Sciatic nerve (tissue), 2 donors: ENCODE measurements around the gene B3GALT2. TPM values are rescaled to one million over a fixed set of nuclear protein-coding genes. Genes with fewer than 3 reads are reported as not detected.
A peak's percentile ranks its signal among the peaks of the same experiment; 100 is the strongest.
"Not testable (repeated sequence)": the region's sequence is repeated elsewhere in the genome, so short reads cannot be mapped to it uniquely, and the experiment has no call there.

Experiments used
- ATAC-seq: fragments of 200-7000 bp; cut with Tn5 transposase; one replicate; pipeline ENCODE4 v1.9.1; 2020; ENCODE audit warnings: mild to moderate bottlenecking, moderate library complexity
- DNase-seq: peaks from one replicate; pipeline ENCODE4 v3.0.0-alpha.2; 2020; ENCODE audit warnings: low spot score
- intact Hi-C: fragments of 100-400 bp; cut with DNase I; formaldehyde crosslinking; loops from one replicate; pipeline ENCODE4 v1.14.2; 2022
- total RNA-seq: library from RNA; stranded (reverse); fragmentation: NEBNext Ultra II Directional; extraction: Animal tissue kit (Norgen Biotek cat#: 25700); gene quantifications from one replicate; pipeline ENCODE4 v1.2.1, GENCODE V29; 2021
- donor health status: DM: no; HTN: no; CAD: no.
- donor health status: DM: no; HTN: no; CAD: no.

Gene B3GALT2, protein sequence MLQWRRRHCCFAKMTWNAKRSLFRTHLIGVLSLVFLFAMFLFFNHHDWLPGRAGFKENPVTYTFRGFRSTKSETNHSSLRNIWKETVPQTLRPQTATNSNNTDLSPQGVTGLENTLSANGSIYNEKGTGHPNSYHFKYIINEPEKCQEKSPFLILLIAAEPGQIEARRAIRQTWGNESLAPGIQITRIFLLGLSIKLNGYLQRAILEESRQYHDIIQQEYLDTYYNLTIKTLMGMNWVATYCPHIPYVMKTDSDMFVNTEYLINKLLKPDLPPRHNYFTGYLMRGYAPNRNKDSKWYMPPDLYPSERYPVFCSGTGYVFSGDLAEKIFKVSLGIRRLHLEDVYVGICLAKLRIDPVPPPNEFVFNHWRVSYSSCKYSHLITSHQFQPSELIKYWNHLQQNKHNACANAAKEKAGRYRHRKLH
- 10.2 TPM for total RNA-seq

DNA sequence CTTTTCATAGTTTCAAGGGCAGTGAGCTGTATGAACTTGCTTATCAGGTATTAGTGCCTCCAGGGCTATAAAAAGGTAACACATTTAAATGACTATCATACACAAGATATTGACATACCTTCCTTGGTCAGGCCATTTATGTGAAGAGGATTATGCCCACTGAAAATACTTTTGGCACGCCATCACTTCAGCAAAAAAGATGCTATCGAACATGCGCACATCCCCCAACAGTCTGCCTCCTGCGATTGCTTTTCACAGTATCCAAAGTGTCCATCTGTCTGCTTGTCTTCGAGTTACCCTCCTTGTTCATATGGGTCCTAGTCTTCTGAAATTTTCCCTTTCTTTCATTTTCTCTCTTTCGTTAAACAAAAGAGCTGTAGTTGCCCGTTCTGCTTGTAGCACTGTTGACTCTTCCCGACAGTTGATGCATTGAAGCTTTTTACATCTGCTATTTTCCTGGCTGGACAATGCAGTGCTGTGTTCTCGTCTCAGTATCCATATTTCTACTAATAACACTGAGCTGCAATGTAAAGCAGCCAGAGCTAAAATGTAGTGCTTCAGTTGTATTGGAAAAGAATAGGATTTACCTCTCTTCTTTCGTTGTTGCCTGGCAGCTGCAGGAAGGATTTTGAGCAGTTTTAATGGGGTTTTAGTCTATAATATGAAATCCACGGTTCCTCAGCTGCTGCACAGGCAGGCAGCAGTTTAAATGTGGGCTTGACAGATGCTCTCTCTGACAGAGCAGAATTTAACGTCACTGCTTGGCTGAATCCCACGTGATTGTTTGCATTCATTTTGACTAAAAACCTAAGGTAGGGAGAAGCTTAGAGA, at the start of gene B3GALT2:
Gene B3GALT2, minus strand, starts transcription at position 713 of the 831 bp plus-strand sequence. CDS start 5,051 bp downstream, outside the sequence.
- ATAC-seq, result peak; percentile 82
- no peak for DNase-seq
- intact Hi-C loops, result no loop called here

DNA sequence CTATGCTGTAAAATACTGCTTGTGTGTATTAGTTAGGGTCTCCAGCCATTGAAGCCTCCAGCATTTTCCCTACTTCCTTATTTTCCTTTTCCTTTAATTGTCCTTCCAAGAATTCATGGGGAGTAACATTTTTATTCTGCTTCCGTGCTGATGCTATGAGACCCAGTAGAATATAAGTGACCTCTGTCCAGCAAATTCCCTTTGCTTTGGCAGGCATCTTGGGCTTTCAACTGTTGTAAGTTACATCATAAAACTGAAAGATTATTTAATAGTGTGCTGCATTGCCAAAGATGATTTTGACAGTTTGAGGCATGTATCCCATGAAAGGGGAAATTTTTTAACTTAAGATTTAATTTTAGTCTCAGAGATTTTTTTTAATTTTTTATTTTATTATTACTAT, 48.1 kb upstream of the B3GALT2 start:
- intact Hi-C loops, result no loop called here
- ATAC-seq (no peak), DNase-seq (no peak)

DNA sequence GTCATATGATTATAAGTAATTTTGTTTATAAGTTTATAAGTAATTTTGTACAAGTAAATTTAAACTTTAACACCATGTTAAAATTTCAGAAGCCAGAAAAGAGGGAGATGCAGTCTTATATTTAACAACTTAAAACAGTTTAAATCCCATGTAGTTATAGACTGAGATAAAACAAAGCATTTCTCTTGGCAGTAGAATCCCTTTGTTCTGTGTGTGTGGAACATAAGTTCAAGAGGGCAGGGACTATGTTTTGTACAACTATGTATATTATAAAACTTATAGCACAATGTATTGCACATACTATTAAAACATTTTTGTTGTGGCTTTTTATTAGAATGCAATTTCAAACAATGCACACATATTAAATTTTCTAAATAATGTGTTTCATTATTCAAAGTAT, 44.7 kb upstream of the B3GALT2 start:
- DNase-seq, ATAC-seq, intact Hi-C loops: not testable (repeated sequence)

DNA sequence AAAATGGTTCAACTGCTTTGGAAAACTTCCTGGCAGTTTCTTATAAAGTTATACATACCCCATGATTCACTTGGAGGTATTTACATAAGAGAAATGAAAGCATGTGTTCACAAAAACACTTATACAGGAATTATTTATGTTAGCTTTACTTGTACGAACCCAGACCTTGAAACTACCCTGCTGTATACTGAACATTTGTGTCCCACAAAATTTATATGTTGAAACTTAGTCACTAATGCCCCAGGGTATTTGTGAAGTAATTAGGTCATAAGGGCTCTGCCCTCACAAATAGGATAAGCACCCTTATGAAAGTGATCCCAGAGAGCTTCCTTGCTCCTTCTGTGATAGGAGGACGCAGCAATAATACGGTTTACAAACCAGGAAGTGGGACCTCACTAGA, 42.7 kb upstream of the B3GALT2 start:
- ATAC-seq (no peak), DNase-seq (no peak)
- intact Hi-C loops, result no loop called here

DNA sequence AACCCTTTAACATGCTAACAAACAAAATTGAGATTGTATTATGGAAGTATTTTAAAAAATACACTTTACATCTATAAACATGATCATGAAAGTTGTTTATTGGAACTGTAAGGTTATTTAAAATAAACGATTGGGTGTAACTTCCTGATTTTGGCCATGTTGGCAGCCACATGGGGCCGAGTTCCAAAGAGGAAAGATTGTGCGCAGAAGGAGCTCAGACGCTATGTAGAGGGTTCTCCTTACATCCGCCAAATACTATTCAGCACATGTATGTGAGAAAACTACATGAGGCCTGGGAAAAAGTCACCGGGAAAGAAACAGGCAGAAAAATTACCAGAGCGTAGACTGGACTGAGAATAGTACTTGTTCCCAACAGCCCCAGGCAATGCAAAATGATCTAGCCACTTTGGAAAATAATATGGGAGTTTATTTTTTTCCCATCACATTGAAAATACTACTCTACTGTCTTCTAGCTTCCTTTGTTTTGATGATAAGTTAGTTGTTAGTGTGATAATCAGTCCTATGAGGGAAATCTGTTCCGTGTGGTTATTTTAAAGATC, 35.7 kb upstream of the B3GALT2 start:
- intact Hi-C loops, result no loop called here
- ATAC-seq (no peak), DNase-seq (no peak)

DNA sequence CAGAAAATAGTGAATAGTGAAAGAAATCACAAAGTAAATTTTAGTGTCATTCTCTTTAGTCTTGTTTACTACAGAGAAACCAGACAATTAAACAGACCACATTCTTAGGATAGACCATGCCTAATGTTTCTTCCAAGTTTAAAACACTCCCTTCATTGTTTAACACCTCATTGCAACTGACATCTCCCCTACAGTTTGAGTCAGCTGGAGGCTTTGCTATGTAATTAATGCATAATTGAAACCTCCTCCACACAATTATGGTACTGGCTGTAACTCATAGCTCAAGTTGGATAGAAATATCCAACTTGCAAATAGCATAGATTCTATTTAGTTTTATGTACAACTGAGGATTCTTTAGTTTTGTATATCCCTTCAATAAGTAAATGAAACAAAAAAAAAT, 35.2 kb upstream of the B3GALT2 start:
- intact Hi-C loops, result no loop called here
- ATAC-seq, result no peak
- no peak for DNase-seq

DNA sequence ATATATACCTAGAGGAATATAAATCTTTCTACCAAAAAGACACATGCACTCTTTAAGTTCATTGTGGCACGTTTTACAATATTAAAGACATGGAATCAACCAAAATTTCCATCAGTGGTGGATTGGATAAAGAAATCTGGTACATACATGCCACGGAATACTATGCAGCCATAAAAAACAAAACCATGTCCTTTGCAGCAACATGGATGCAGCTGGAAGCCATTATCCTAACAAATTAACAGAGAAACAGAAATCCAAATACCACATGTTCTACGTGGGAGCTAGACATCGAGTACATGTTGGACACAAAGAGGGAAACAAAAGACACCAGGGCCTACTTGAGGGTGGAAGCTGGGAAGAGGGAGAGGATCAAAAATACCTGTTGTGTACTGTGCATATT, 33.0 kb upstream of the B3GALT2 start:
- intact Hi-C loops, result no loop called here
- DNase-seq (no peak), ATAC-seq (no peak)

DNA sequence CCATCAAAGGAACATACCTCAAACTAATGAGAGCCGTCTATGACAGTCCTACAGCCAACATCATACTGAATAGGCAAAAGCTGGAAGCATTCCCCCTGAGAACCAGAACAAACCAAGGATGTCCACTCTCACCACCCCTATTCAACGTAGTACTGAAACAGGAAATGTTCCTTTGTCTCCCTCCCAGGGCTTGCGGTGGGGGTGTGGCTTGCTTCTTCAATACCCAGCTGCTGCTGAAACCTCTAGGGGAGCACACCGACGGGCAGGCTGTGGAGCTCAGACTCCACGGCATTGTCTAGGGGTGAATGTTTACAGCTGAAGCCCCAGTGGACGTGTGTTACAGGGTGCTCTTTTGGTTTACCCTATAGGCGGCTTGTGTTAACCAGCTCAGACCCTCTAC, 30.5 kb upstream of the B3GALT2 start:
- no peak for DNase-seq
- no peak for ATAC-seq
- intact Hi-C loops, result no loop called here

DNA sequence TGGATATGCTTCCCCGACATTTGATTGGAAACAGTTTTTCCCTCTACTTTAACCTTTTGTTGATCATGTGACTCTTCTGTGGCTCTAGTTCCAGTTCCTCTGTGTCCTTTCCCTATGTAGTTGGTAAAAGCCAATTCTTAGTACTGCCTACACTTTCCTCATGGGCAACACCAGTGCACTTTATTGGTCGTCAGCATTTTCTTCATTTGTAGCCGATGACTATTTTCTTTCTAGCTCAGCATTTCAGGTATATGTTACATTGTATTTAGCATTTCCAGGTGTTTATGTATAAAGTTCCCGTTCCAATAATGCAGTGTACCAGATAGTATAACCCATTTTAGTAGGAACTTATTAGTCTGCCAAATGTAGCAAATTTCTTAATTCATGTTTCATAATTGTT, 27.6 kb upstream of the B3GALT2 start:
- intact Hi-C loops, result no loop called here
- no peak for DNase-seq
- no peak for ATAC-seq

DNA sequence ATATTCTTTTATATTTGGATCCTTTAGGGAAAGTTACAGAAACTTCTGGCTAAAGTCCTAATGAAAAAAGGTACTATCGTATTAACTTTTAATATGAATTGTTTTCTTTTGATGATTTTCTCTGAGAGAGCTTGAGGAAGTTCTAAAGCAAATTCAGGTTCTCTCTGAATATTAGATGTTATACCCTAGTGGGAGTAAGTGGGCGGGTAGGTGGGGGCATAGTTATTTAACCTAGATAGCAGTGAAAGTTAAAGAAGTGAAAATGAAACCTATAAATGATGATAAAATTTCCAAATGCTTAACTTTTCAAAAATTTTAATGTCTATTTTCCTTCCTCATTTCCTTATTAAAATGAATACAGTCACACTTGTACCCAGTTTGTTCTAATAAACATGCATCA, 26.2 kb upstream of the B3GALT2 start:
- intact Hi-C loops, result no loop called here
- ATAC-seq (no peak), DNase-seq (no peak)

DNA sequence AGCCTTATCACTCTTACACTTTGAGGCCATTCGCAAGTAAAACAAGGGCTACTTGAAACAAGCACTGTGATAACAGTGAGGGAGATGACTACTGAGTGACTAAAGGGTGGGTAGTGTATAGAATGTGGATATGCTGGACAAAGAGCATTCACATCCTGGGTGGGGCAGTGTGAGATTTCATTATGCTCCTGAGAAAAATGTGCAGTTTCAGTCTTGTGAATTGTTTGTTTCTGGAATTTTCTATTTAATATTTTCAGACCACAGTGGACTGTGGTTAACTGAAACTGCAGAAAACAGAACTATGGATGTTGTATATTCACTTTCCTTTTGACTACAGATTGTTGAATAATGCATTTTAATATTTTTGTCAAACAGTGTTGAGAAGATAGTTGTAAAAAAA, 25.1 kb upstream of the B3GALT2 start:
- no peak for DNase-seq
- intact Hi-C loops, result no loop called here
- no peak for ATAC-seq

DNA sequence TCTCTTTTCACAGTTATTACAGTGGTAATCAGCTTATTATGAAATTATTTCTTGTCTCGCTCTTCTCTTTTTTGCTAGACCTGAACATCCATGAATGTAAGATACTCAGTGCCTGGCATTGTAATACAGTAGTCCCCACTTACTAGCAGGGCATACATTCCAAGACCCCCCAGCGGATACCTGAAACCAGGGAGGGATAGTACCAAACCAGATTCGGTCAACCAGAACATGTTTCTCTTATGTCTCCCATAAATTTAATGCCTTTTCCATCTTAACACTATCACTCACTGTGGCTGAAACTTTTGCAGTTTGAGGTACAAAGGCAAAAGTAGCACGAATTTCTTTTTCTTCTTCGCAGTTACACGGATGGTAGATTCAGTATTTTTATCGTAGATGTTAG, 24.6 kb upstream of the B3GALT2 start:
- no peak for ATAC-seq
- DNase-seq, result no peak
- intact Hi-C loops, result no loop called here

DNA sequence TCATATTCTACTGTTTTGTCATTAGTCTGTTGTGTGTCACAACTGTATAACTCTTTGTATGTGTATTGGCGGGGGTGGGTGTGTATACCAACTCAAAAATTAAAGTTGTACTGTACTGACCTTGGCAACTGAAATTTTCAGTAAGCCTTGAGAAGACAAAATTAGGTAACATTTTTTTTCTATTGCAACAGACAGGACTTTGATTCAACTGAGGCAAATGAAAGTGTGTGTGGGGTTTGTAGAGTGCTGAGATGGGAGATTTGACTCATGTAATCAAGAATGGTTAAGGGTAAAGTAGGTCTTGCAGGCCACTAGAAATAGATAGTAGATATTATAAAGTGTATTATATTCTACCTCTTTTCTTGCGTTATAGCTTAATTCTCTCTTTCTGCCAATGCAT, 14.6 kb upstream of the B3GALT2 start:
- DNase-seq (no peak), ATAC-seq (no peak)
- intact Hi-C loops, result no loop called here

DNA sequence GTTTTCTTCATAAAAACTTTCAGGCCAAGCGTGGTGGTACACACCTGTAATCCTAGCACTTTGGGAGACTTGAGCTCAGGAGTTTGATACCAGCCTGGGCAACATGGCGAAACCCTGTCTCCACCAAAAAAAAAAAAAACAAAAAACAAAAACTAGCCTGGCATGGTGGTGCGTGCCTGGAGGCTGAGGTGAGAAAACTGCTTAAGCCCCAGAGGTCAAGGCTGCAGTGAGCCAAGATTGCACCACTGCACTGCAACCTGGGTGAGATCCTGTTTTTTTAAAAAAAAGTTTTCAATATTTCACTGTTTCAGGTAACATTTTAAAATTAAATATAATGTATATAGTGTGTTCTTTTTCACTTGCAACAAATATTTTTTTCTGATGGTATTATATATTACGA, 13.5 kb upstream of the B3GALT2 start:
- intact Hi-C loops, result no loop called here
- ATAC-seq, result no peak

DNA sequence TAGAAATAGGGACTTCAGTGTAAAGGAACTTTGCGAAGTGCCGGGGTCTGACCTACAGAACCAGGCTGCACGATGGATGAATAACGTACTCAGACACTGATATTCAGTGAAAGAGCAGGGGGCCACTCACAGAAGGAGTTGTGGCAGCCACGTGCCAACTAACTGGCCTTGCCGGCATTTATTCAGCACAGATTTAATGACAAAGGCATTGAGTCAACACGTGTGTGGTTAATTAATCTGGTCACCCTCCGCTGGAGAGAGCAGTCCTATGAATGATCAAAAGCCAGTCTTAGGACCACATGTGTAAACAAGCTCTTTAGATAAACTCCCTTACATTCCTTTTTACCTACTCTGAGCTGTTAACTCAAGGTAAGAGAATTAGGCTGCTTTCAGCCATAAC, 6.2 kb upstream of the B3GALT2 start:
- no peak for DNase-seq
- no peak for ATAC-seq
- intact Hi-C loops, result no loop called here

More for the DNA sequence above, 13.5 kb upstream of the B3GALT2 start:
- DNase-seq, result no peak

DNA sequence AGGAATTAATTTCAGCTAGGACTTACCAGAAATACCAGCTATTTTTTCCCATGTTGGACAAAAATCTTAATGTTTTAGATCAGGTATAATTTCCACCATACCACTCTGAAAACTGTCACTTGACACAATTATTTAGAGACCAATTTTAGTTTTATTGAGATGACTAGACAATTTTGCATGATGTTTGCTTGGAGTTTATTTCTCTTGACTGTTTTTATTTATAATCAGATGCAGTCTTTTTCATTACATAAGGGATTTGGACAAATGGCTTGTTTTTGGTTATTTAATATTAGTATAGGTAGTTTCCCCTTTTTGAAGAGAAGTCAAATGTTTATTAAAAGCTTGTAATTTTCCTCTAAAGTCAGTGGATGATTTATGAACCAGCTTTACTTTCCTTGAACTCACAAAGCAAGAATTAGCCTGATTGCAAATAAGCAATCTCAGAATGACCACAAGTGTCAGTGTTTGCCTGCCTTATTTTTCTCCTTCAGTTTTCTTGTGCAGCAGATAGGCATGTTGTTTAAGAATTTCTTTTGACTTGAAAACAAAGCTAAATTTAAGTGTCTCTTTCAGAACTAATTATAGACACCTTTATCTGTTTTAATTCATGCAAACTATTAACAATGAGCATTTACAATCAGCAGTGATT, 3.8 kb upstream of the B3GALT2 start:
- intact Hi-C loops, result no loop called here
- DNase-seq, result no peak
- peak; percentile 63 for ATAC-seq

DNA sequence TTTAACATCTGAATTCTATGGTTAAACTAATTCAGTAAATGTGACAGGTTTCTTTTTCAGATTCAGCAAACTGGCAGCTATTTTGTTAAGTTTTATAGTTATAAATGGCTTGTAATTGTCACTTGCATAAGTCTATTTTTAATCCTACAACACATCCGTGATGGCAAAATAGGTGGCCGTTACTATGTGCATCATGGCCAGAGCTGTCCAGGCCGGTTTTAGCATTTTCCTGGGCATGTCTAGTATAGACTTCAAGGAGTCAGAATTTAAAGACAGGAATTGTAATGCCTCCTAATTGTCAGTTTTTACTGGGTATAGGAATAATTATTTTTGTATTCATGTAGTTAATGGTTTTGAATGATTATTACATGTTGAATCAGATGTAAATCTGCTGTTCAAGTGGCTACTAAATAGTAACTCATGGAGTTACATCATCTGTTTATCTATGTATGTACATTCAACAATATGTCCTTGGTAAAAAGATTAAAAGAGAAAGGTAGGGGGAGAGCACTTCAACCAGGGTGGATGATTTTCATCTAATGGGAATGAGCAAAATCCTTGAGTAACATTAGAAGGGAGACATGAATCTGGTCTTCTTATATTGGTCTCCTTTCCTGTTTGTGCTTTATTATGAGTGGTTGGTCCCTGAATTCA, 3.2 kb upstream of the B3GALT2 start:
- no peak for ATAC-seq
- intact Hi-C loops, result no loop called here
- DNase-seq, result no peak

DNA sequence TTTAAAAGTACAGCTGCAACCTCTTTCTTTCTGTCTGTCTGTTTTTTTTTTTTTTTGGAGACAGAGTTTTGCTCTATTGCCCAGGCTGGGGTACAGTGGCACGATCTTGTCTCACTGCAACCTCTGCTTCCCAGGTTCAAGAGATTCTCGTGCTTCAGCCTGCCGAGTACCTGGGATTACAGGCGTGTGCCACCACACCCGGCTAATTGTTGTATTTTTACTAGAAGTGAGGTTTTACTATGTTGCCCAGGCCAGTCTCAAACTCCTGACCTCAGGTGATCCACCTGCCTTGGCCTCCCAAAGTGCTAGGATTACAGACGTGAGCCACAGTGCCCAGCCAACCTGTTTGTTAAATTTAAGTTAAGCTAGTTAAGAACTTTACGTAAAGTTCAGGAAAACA, 2.5 kb upstream of the B3GALT2 start:
- intact Hi-C loops, DNase-seq, ATAC-seq: not testable (repeated sequence)

DNA sequence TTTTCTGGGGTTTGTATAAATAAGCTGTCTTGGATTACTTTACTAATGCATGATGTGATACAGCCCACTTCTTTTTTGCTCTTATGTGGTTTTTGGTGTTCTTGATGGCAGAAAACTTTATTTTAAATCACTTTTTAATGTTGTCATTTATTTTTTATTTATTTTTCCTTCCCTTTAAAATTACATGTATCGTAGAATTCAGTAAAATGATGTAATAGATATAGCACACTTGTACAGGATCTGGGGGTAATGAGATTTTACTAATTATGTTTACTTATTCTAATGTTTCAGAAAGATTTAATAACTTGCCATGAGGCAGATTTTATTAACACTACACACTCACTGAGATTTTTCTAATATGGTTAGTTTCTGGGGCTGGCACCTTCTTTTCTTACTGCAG, 701 bp upstream of the B3GALT2 start:
- intact Hi-C loops, result no loop called here
- ATAC-seq (no peak), DNase-seq (no peak)
